ENCODE results near the gene SMIM28.
"Not testable (repeated sequence)": the region's sequence is repeated elsewhere in the genome, so short reads cannot be mapped to it uniquely, and the experiment has no call there.

SMIM28 gene

GRCh38 chr6:138422861-138423260 lies 45.2 kb downstream of the SMIM28 start:
- no peak overlapping the region for H2AFZ ChIP-seq (ENCODE audit: low read length)
- H3K9me2 ChIP-seq (ENCODE audit: low read depth, low read length), result no peaks in the 10 kb centered on the region
- no peak overlapping the region for H3K4me3 ChIP-seq (ENCODE audit: low read depth, low read length, poor library complexity, severe bottlenecking)
- no peaks in the 10 kb centered on the region for H3K79me2 ChIP-seq (ENCODE audit: insufficient read depth, low read length)
- H3F3A ChIP-seq (ENCODE audit: insufficient read depth, low read length), result no peaks in the 10 kb centered on the region
- H3K4me2 ChIP-seq (ENCODE audit: low read length), result no peak overlapping the region
- no peaks in the 10 kb centered on the region for H3K4me1 ChIP-seq (ENCODE audit: insufficient read depth, low read length, severe bottlenecking)
- no peaks in the 10 kb centered on the region for H3K27me3 ChIP-seq (ENCODE audit: insufficient read depth, low read length)
- no peak overlapping the region for H3K9ac ChIP-seq (ENCODE audit: low read length)
- H3K36me3 ChIP-seq (ENCODE audit: insufficient read depth, low read length), result no peaks in the 10 kb centered on the region
- no peaks in the 10 kb centered on the region for H3K9me3 ChIP-seq (ENCODE audit: low read length)
- no peak overlapping the region for H3K27ac ChIP-seq (ENCODE audit: low read depth, low read length, poor library complexity, severe bottlenecking)
- H4K20me1 ChIP-seq (ENCODE audit: insufficient read depth, low read length), result no peaks in the 10 kb centered on the region
- no peak for TF ChIP-seq EZH2 (IDR thresholded peaks at IDR 0.05; ENCODE audit: borderline replicate concordance, low read length)
- TF ChIP-seq, protein P1, sequence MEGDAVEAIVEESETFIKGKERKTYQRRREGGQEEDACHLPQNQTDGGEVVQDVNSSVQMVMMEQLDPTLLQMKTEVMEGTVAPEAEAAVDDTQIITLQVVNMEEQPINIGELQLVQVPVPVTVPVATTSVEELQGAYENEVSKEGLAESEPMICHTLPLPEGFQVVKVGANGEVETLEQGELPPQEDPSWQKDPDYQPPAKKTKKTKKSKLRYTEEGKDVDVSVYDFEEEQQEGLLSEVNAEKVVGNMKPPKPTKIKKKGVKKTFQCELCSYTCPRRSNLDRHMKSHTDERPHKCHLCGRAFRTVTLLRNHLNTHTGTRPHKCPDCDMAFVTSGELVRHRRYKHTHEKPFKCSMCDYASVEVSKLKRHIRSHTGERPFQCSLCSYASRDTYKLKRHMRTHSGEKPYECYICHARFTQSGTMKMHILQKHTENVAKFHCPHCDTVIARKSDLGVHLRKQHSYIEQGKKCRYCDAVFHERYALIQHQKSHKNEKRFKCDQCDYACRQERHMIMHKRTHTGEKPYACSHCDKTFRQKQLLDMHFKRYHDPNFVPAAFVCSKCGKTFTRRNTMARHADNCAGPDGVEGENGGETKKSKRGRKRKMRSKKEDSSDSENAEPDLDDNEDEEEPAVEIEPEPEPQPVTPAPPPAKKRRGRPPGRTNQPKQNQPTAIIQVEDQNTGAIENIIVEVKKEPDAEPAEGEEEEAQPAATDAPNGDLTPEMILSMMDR (IDR thresholded peaks at IDR 0.05; ENCODE audit: low read length), result no peak

- H3K27me3 ChIP-seq (ENCODE audit: insufficient read depth, low read length), result no peaks in the 10 kb centered on the region
- no peaks in the 10 kb centered on the region for H3K9me2 ChIP-seq (ENCODE audit: low read depth, low read length)
- no peak overlapping the region for H3K4me2 ChIP-seq (ENCODE audit: low read length)
- no peak overlapping the region for H2AFZ ChIP-seq (ENCODE audit: low read length)
- H3K4me3 ChIP-seq (ENCODE audit: low read depth, low read length, poor library complexity, severe bottlenecking), result no peak overlapping the region
- no peak overlapping the region for H3K27ac ChIP-seq (ENCODE audit: low read depth, low read length, poor library complexity, severe bottlenecking)
- H3F3A ChIP-seq (ENCODE audit: insufficient read depth, low read length), result no peaks in the 10 kb centered on the region
- no peaks in the 10 kb centered on the region for H4K20me1 ChIP-seq (ENCODE audit: insufficient read depth, low read length)
- no peaks in the 10 kb centered on the region for H3K79me2 ChIP-seq (ENCODE audit: insufficient read depth, low read length)
- TF ChIP-seq EZH2 (IDR thresholded peaks at IDR 0.05; ENCODE audit: borderline replicate concordance, low read length), result no peak
- TF ChIP-seq, protein P1 (IDR thresholded peaks at IDR 0.05; ENCODE audit: low read length), result no peak
- H3K36me3 ChIP-seq (ENCODE audit: insufficient read depth, low read length), result no peaks in the 10 kb centered on the region
- no peaks in the 10 kb centered on the region for H3K4me1 ChIP-seq (ENCODE audit: insufficient read depth, low read length, severe bottlenecking)
- no peaks in the 10 kb centered on the region for H3K9me3 ChIP-seq (ENCODE audit: low read length)
- H3K9ac ChIP-seq (ENCODE audit: low read length), result no peak overlapping the region
These were observed 46.5 kb downstream of the SMIM28 start for GRCh38 chr6:138424004-138424904.

- H3K27me3 ChIP-seq (ENCODE audit: insufficient read depth, low read length); H3K9me3 ChIP-seq (ENCODE audit: low read length); H3K27ac ChIP-seq (ENCODE audit: low read depth, low read length, poor library complexity, severe bottlenecking); H3K36me3 ChIP-seq (ENCODE audit: insufficient read depth, low read length); H3K9ac ChIP-seq (ENCODE audit: low read length); H3K9me2 ChIP-seq (ENCODE audit: low read depth, low read length); H3F3A ChIP-seq (ENCODE audit: insufficient read depth, low read length); H4K20me1 ChIP-seq (ENCODE audit: insufficient read depth, low read length); H3K4me3 ChIP-seq (ENCODE audit: low read depth, low read length, poor library complexity, severe bottlenecking); H3K4me2 ChIP-seq (ENCODE audit: low read length); H3K79me2 ChIP-seq (ENCODE audit: insufficient read depth, low read length); H2AFZ ChIP-seq (ENCODE audit: low read length); H3K4me1 ChIP-seq (ENCODE audit: insufficient read depth, low read length, severe bottlenecking): not testable (repeated sequence)
These were observed 47.6 kb downstream of the SMIM28 start for GRCh38 chr6:138425256-138425655.
